ENCODE measurements around the gene DTNBP1. TPM values are rescaled to one million over a fixed set of nuclear protein-coding genes. Genes with fewer than 3 reads are reported as not detected.

DTNBP1 gene
- total RNA-seq, result 20.5 TPM

GRCh38 chr6:15662326-15663129 lies at the start of gene DTNBP1:
Gene DTNBP1 (minus strand): TSS chr6:15663028. CDS start chr6:15662869, 159 bp downstream.

All from camera-type eye (tissue), 1 donor.